HUES64 (cell line): ENCODE data around the gene CCDC172. TPM values are rescaled to one million over a fixed set of nuclear protein-coding genes. Genes with fewer than 3 reads are reported as not detected.

Experiments used
- H3K27ac ChIP-seq: 2 replicates; pipeline ENCODE4 v1.7.0; 2013; ENCODE audit warnings: low read depth, low read length, inconsistent platforms
- H3K27me3 ChIP-seq: 2 replicates; pipeline ENCODE4 v1.6.1; 2013; ENCODE audit warnings: mild to moderate bottlenecking, low read length; ENCODE audit not compliant: insufficient read depth
- H3K36me3 ChIP-seq: 2 replicates; pipeline ENCODE4 v1.6.1; 2013; ENCODE audit warnings: mild to moderate bottlenecking, low read length; ENCODE audit not compliant: insufficient read depth
- H3K4me1 ChIP-seq: 2 replicates; pipeline ENCODE4 v1.6.1; 2013; ENCODE audit warnings: mild to moderate bottlenecking, low read length, moderate library complexity; ENCODE audit not compliant: insufficient read depth
- H3K4me3 ChIP-seq: 2 replicates; pipeline ENCODE4 v1.5.1; 2013; ENCODE audit warnings: mild to moderate bottlenecking, low read length, moderate library complexity
- H3K9ac ChIP-seq: 2 replicates; pipeline ENCODE4 v1.6.1; 2013; ENCODE audit warnings: mild to moderate bottlenecking, low read depth, low read length
- H3K9me3 ChIP-seq: 2 replicates; pipeline ENCODE4 v1.6.1; 2013; ENCODE audit warnings: low read depth, low read length; ENCODE audit not compliant: insufficient read depth
- WGBS: fragments of 150-250, 120-280 bp; methylation state at CpG from one replicate; pipeline ENCODE4 v1.1.7; 2013; ENCODE audit warnings: missing lambda C conversion rate; 5-methylcytosine and 5-hydroxymethylcytosine counted together
- polyA plus RNA-seq, 2 experiments: library from polyadenylated mRNA; stranded (reverse); fragments of 50-300 nt; gene quantifications; one replicate each; pipeline ENCODE4 v1.2.3, GENCODE V29; 2013

CCDC172 gene, protein sequence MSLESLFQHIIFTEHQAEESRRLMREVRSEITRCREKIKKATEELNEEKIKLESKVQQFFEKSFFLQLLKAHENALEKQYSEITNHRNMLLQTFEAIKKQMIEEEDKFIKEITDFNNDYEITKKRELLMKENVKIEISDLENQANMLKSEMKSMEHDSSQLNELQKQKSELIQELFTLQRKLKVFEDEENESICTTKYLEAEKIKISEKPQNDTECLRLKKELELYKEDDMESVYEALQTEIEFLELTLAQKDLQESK
- 2.7 TPM for polyA plus RNA-seq (2013, experiment 1 of 2)
- 4.0 TPM for polyA plus RNA-seq (2013, experiment 2 of 2)

DNA sequence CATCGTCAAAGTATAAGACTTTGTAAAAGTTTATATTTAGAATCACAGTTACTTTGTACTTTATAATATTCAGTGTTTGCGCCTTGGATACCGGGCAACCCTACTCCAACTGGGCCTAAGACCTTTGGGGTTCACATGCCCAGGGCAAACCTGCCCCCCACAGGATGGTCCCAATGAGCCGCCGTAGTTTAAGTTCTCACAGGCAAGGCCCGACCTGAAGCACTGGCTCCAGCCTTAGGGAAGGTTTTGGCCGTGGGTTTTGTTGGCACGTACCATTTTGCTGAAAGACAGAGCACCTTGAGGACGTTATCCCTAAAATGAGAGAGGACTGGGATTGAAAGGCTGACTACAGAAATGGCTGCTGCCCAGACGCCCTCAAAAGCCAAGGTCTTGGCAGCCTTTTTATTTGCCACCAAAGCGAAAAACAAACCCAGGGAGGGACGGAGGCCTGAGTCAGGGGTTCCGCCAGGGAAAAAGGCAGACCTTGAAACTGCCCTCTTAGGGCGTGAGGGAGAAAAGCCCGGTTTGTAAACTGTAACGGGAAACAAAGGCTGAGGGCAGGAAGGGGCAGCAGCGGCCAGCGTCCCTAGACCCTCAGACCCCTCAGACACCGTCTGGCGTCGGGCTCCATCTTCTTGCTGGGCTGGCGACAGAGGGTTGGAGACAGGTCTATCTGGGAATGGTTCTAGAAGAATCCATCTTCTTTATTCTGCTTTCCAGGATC lies at the start of gene CCDC172:
Gene CCDC172 (plus strand): TSS at position 222 of the 724 bp plus-strand sequence. CDS start 564 bp downstream, outside the sequence.
- Histone ChIP-seq H3K4me3 (peak within 1 kb of the TSS; percentile 39), H3K36me3 (no peaks in the 10 kb centered on the region), H3K27ac (peak within 1 kb of the TSS; percentile 78; the same call in 1 of the 2 replicates), H3K9me3 (no peaks in the 10 kb centered on the region), H3K27me3 (no peaks in the 10 kb centered on the region), H3K4me1 (peaks cover 40% of the 10 kb centered on the region), H3K9ac (peak within 1 kb of the TSS; percentile 41)
- WGBS = 87% methylated on average over 21 of the region's 22 CpGs

DNA sequence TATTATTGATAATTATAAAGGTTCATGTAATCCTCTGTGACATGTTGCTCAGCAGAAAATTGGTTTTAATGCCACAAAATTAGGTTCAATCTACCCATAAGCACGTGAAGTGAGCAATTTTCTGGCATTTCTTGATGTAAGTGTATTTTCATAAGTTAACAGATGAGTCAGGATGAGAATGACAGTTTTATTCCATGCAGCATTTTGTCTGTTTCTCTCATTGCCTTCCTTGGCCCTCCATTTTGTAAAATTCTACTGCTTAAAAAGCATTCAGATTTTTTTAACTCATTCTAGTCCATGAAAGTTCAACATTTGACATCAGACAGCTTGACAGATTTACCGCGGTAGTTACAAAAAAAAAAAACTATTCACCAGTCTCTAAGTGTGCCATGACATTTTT lies 47.3 kb upstream of the CCDC172 start:
- Histone ChIP-seq H3K4me1 (peaks cover 17% of the 10 kb centered on the region), H3K27ac (no peak overlapping the region), H3K4me3 (no peak overlapping the region), H3K27me3 (peaks cover 54% of the 10 kb centered on the region), H3K36me3 (no peaks in the 10 kb centered on the region), H3K9me3 (no peaks in the 10 kb centered on the region), H3K9ac (no peak overlapping the region)
- 96% methylated on average over 3 of the region's 3 CpGs for WGBS

DNA sequence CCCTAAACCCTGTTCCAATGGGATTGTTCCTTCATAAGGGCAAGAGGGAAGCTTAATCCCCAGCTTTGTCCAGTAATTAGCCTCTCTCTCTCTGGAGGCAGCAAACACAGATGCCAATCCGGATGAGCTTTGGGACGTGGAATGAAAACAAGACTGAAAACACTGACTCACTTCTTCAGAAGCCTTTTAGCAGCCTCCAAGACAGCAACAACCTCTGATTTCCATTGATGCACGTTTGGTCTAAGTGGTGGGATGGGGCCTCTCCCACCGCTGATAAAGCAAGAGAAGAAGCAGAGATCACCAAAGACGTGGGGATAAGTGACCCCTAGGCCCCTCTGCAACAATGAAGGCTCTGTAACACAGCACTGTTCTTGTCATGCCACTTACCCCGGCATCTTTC lies 45.4 kb upstream of the CCDC172 start:
- Histone ChIP-seq H3K4me3 (no peak overlapping the region), H3K9ac (no peak overlapping the region), H3K27ac (no peak overlapping the region), H3K36me3 (no peaks in the 10 kb centered on the region), H3K4me1 (peaks cover 17% of the 10 kb centered on the region), H3K27me3 (peaks cover 36% of the 10 kb centered on the region), H3K9me3 (no peaks in the 10 kb centered on the region)
- 82% methylated on average over 6 of the region's 6 CpGs for WGBS

DNA sequence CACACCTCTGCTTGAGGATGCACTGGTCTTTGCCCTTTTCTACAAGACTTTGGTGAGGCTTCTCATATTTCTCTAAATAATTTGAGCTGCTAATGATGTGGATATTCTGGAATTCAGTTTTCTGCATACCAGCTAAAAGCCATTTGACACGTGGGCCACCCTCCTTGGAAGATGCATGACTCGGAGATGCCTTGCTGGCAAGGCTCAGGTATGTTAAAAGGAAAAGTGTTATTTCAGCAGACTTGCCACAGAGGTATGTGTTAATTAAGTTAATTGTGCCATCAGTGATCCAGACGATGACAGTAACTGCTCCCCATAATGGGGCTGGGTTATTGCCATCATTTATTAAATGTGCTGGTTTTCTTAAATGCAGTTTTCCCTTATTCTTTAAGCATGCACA lies 42.5 kb upstream of the CCDC172 start:
- H3K4me3 ChIP-seq = no peak overlapping the region

DNA sequence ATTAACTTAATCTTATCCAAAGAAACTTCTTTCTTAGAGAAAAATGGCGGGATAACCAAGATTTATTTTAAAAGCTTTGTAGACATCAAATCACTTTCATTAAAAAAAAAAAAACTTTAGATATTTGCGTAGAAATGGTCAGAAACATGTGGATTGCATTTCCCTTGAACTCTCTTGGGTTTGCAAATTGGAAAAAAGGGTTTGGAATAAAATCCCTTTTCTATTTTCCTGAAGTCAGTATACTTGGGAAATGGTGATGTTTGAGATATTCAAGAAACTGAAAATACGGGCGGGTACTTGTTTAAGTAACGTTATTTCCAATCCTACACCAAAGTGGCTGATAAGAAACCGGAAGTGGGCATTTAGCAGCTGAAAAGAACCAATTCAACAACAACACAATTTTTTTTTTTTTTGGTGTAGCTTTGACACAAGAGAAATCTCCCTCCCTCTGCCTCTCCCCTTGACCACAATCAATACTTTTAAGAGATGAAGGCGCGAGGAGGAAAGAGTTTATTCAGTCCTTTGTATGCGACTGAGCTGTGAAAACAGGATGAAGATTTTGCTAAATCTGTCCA lies 37.5 kb upstream of the CCDC172 start:
- Histone ChIP-seq H3K9ac (no peak overlapping the region), H3K4me1 (peaks cover 2% of the 10 kb centered on the region; the same call in 1 of the 2 replicates), H3K9me3 (no peaks in the 10 kb centered on the region), H3K27me3 (no peaks in the 10 kb centered on the region), H3K36me3 (no peaks in the 10 kb centered on the region), H3K27ac (no peak overlapping the region), H3K4me3 (no peak overlapping the region)
- WGBS = 89% methylated on average over 8 of the region's 9 CpGs

More for the DNA sequence above, 42.5 kb upstream of the CCDC172 start:
- H3K27me3 ChIP-seq = peaks cover 6% of the 10 kb centered on the region
- no peaks in the 10 kb centered on the region for H3K9me3 ChIP-seq
- H3K27ac ChIP-seq = no peak overlapping the region
- H3K9ac ChIP-seq = no peak overlapping the region
- H3K4me1 ChIP-seq = peaks cover 12% of the 10 kb centered on the region
- WGBS = 71% methylated on average over 3 of the region's 3 CpGs
- H3K36me3 ChIP-seq = no peaks in the 10 kb centered on the region

DNA sequence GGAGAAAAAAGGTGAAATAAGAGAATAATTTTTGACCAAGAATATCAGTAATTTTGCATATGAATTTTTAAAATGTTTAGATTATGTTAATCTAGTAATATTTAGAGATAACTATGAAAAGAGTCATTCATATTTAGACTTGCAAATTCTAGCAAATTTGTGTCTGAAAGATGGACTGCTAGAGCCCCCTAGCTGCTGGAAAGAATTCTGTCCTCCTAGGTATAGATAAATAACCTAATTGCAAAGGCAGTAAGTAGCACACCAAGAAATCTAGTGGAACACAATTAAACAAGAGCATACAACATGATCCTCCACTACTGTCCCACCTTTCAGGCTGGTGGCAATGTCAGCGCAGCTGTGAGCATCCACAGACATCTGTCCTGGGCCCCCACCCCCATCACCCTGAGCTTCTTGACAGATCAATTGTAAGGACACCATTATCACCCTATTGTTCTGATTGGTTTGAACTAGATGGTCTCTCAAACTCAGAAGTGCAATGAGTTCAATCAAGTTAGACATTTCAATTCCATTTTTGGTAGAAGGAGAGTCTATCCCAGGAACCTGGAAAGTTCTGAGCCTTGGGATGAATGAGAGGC lies 36.2 kb upstream of the CCDC172 start:
- no peak overlapping the region for H3K4me3 ChIP-seq
- 43% methylated on average over 1 of the region's 1 CpG for WGBS
- H3K36me3 ChIP-seq = no peaks in the 10 kb centered on the region
- no peaks in the 10 kb centered on the region for H3K27me3 ChIP-seq
- H3K9ac ChIP-seq = no peak overlapping the region
- no peak overlapping the region for H3K27ac ChIP-seq
- no peaks in the 10 kb centered on the region for H3K4me1 ChIP-seq
- no peaks in the 10 kb centered on the region for H3K9me3 ChIP-seq

DNA sequence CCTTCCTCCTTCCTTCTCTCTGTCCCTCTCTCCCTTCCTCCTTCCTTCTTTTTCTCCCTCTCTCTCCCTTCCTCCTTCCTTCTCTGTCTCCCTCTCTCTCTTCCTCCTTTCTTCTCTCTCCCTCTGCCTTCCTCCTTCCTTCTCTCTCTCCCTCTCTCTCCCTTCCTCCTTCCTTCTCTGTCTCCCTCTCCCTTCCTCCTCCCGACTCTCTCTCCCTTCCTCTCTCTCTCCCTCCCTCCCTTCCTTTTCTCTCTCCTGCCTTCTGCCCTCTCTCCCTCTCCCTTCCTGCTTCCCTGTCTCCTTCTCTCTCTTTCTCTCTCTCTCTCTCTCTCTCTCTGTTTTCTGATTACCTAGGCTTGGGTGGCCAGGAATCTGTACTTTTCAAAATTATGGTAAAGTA lies 34.6 kb upstream of the CCDC172 start:
- Histone ChIP-seq H3K27ac (no peak overlapping the region), H3K9ac (no peak overlapping the region), H3K4me3 (no peak overlapping the region), H3K27me3 (no peaks in the 10 kb centered on the region), H3K36me3 (no peaks in the 10 kb centered on the region), H3K4me1 (no peaks in the 10 kb centered on the region), H3K9me3 (no peaks in the 10 kb centered on the region)
- 76% methylated on average over 1 of the region's 1 CpG for WGBS

DNA sequence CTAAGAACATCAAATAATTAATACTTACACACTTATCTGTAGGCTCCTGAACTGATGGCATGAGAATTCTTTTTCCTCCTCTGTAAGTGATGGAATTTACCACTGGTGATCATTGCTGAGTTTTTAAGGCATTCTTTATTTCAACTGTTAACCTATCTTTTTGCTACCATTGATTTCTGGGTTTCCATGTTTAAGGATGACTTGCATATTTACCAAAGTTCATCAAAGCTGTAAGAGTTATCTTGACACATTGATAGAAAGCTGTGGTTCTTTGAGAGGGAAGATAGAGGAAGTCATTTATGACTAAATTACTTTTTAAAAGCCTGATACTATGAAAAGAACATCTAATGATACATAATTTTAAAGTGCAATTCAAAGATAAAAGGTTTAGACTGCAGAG lies 31.8 kb upstream of the CCDC172 start:
- H3K9ac ChIP-seq = no peak overlapping the region
- H3K4me3 ChIP-seq = no peak overlapping the region
- no peaks in the 10 kb centered on the region for H3K36me3 ChIP-seq
- no peaks in the 10 kb centered on the region for H3K4me1 ChIP-seq
- H3K27ac ChIP-seq = no peak overlapping the region
- H3K27me3 ChIP-seq = no peaks in the 10 kb centered on the region
- no peaks in the 10 kb centered on the region for H3K9me3 ChIP-seq

DNA sequence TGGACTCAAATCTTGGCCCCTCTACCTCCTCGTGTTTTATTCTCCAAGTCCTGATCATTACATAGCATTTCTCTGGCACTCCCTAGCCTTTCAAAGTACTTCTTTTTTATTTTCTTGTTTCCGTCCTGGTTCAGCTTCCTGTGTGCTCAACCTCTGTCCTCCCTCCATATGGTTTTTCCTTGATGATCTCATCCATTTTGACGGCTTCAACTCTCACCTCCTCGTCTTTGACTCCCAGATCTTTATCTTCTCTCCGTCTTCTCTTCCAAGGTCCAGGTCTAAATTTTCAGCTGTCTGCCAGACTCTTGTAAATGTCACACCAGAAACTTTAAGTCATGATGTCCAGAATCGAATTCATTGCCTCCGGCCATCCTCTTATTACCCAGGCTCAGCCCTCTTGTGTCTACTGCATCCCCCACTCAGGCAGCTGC lies 27.9 kb upstream of the CCDC172 start:
- no peaks in the 10 kb centered on the region for H3K27me3 ChIP-seq
- H3K27ac ChIP-seq = no peak overlapping the region
- no peaks in the 10 kb centered on the region for H3K4me1 ChIP-seq
- no peak overlapping the region for H3K4me3 ChIP-seq
- H3K36me3 ChIP-seq = no peaks in the 10 kb centered on the region
- 90% methylated on average over 7 of the region's 7 CpGs for WGBS
- no peak overlapping the region for H3K9ac ChIP-seq
- H3K9me3 ChIP-seq = no peaks in the 10 kb centered on the region

DNA sequence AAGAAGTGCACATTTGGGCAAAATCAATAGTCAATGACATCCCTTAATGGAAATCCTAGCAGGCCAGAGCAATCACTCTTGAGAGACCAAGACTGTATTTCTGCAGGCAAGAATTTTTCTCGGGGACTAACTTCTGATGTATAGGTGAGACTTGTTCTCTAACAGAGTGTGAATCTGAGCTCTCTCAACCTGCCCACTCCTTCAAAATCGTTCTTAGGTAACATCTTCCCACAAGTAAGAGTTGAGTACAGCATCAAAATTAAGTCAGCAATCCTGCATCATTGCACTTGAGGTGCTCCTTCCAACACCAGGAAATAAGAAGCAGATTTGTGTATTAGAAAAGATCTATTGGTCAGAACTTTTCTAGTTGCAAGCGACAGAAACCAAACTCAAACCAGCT lies 25.7 kb upstream of the CCDC172 start:
- no peak overlapping the region for H3K4me3 ChIP-seq
- H3K4me1 ChIP-seq = no peaks in the 10 kb centered on the region
- no peaks in the 10 kb centered on the region for H3K36me3 ChIP-seq
- H3K9ac ChIP-seq = no peak overlapping the region
- H3K27me3 ChIP-seq = no peaks in the 10 kb centered on the region
- no peak overlapping the region for H3K27ac ChIP-seq
- WGBS = 91% methylated on average over 3 of the region's 3 CpGs
- no peaks in the 10 kb centered on the region for H3K9me3 ChIP-seq

DNA sequence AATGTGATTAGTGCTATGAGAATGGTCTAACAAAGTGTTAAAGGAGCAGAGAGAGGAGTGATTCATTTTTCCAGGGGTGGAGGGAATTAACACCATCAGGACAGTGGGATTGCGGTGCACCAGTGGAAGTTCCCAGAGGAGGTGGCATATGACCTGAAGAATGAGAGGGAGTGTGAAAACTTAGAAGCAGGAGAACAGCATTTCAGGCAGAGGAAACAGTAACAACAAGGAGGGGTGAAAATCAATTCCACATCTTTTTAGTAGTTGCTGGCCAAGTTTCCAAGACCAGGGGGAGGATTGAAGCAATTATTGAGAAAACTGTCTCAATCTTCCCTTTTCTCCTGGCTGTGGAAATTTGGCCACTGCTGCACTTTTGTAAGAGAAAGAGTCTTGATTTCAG lies 23.7 kb upstream of the CCDC172 start:
- Histone ChIP-seq H3K9me3 (no peaks in the 10 kb centered on the region), H3K9ac (no peak overlapping the region), H3K4me1 (no peaks in the 10 kb centered on the region), H3K27me3 (no peaks in the 10 kb centered on the region), H3K27ac (no peak overlapping the region), H3K36me3 (no peaks in the 10 kb centered on the region), H3K4me3 (no peak overlapping the region)
- WGBS = 93% methylated on average over 1 of the region's 1 CpG
